GM23338 (cell line): ENCODE results near the gene SLC7A5. TPM values are rescaled to one million over a fixed set of nuclear protein-coding genes. Genes with fewer than 3 reads are reported as not detected.
"Not testable (repeated sequence)": the region's sequence is repeated elsewhere in the genome, so short reads cannot be mapped to it uniquely, and the experiment has no call there.

Experiments used
- ATAC-seq: fragments of 200-7000 bp; cut with Tn5 transposase; 3 replicates; pipeline ENCODE4 v1.9.1; 2020
- DNase-seq: peaks from one replicate; pipeline ENCODE4 v3.0.0-alpha.2; 2015; ENCODE audit warnings: low spot score
- H2AFZ ChIP-seq: fragments of 200-600 bp; sonication (generic); 2 replicates; pipeline ENCODE4 v1.8.0; 2016; ENCODE audit warnings: antibody characterized with exemption, mild to moderate bottlenecking, moderate library complexity
- H3F3A ChIP-seq: fragments of 200-600 bp; sonication (generic); replicated peaks from 2 replicates; pipeline ENCODE4 v1.8.0; 2017; ENCODE audit warnings: antibody characterized with exemption, mixed run types, low read depth
- H3K27ac ChIP-seq: fragments of 200-600 bp; sonication (generic); 2 replicates; pipeline ENCODE4 v1.6.1; 2016; ENCODE audit warnings: low read depth
- H3K27me3 ChIP-seq: fragments of 200-600 bp; sonication (generic); 2 replicates; pipeline ENCODE4 v1.8.0; 2016; ENCODE audit warnings: mild to moderate bottlenecking, mixed run types, moderate library complexity; ENCODE audit not compliant: insufficient read depth
- H3K36me3 ChIP-seq: fragments of 200-600 bp; sonication (generic); 2 replicates; pipeline ENCODE4 v1.8.0; 2016; ENCODE audit warnings: mild to moderate bottlenecking; ENCODE audit not compliant: insufficient read depth
- H3K4me1 ChIP-seq: fragments of 200-600 bp; sonication (generic); 2 replicates; pipeline ENCODE4 v1.8.0; 2016; ENCODE audit warnings: mild to moderate bottlenecking, moderate library complexity; ENCODE audit not compliant: insufficient read depth
- H3K4me2 ChIP-seq: fragments of 200-600 bp; sonication (generic); 2 replicates; pipeline ENCODE4 v1.7.1; 2017; ENCODE audit warnings: mixed run types
- H3K4me3 ChIP-seq: fragments of 200-600 bp; sonication (generic); 2 replicates; pipeline ENCODE4 v1.6.1; 2016; ENCODE audit warnings: mixed run types
- H3K79me2 ChIP-seq: fragments of 200-600 bp; sonication (generic); replicated peaks from 2 replicates; pipeline ENCODE4 v1.8.0; 2017; ENCODE audit warnings: mild to moderate bottlenecking; ENCODE audit not compliant: insufficient read depth
- H3K9me2 ChIP-seq: fragments of 200-600 bp; sonication (generic); 2 replicates; pipeline ENCODE4 v1.8.0; 2017; ENCODE audit not compliant: insufficient read depth
- H4K20me1 ChIP-seq: fragments of 200-600 bp; sonication (generic); replicated peaks from 2 replicates; pipeline ENCODE4 v1.8.0; 2017; ENCODE audit warnings: mild to moderate bottlenecking; ENCODE audit not compliant: insufficient read depth
- H3K27ac Mint-ChIP-seq: 2 replicates; pipeline ENCODE4 v1.8.0; 2020; ENCODE audit warnings: inconsistent platforms, mild to moderate bottlenecking, moderate library complexity, mixed read lengths
- H3K27me3 Mint-ChIP-seq: 3 replicates; pipeline ENCODE4 v1.8.0; 2022; ENCODE audit warnings: low read depth, mild to moderate bottlenecking, moderate library complexity, mixed read lengths, inconsistent platforms; ENCODE audit not compliant: insufficient read depth, poor library complexity
- H3K36me3 Mint-ChIP-seq: 3 replicates; pipeline ENCODE4 v1.8.0; 2021; ENCODE audit warnings: low read depth, mild to moderate bottlenecking, inconsistent platforms, moderate library complexity, mixed read lengths
- H3K4me1 Mint-ChIP-seq: 3 replicates; pipeline ENCODE4 v1.8.0; 2020; ENCODE audit warnings: mild to moderate bottlenecking, inconsistent platforms, mixed read lengths
- H3K4me3 Mint-ChIP-seq: 3 replicates; pipeline ENCODE4 v1.8.0; 2021; ENCODE audit warnings: moderate library complexity, mild to moderate bottlenecking, inconsistent platforms, mixed read lengths
- H3K9me3 Mint-ChIP-seq: 3 replicates; pipeline ENCODE4 v1.8.0; 2020; ENCODE audit warnings: moderate library complexity, mild to moderate bottlenecking, inconsistent platforms, mixed read lengths
- CTCF ChIP-seq, 2 experiments: fragments of 200-600 bp in 1 of 2; sonication (generic) in 1 of 2; conservative IDR thresholded peaks; 2 replicates each; pipeline versions ENCODE4 v1.5.1 to v1.6.1; 2016 to 2017; ENCODE audit warnings: antibody characterized with exemption in 2 of 2, low read depth in 2 of 2, mild to moderate bottlenecking in 2 of 2, moderate library complexity in 1 of 2
- ETS1 ChIP-seq: IDR thresholded peaks from 2 replicates; pipeline ENCODE4 v1.6.1; 2016; ENCODE audit warnings: antibody characterized with exemption
- EZH2phosphoT487 ChIP-seq: fragments of 200-600 bp; sonication (generic); IDR thresholded peaks from one replicate; pipeline ENCODE4 v1.8.1; 2018; ENCODE audit warnings: antibody characterized with exemption; ENCODE audit not compliant: unreplicated experiment
- JUNB ChIP-seq: IDR thresholded peaks from one replicate; pipeline ENCODE4 v1.6.1; 2016; ENCODE audit warnings: antibody characterized with exemption; ENCODE audit not compliant: unreplicated experiment
- NANOG ChIP-seq: IDR thresholded peaks from 2 replicates; pipeline ENCODE4 v1.6.1; 2016; ENCODE audit warnings: antibody characterized with exemption, borderline replicate concordance
- POLR2AphosphoS5 ChIP-seq: IDR thresholded peaks from 2 replicates; pipeline ENCODE4 v1.6.1; 2016; ENCODE audit warnings: antibody characterized with exemption, low read depth
- STAT1 ChIP-seq: IDR thresholded peaks from one replicate; pipeline ENCODE4 v1.6.1; 2016; ENCODE audit warnings: antibody characterized with exemption; ENCODE audit not compliant: unreplicated experiment
- ZNF114 ChIP-seq: fragments of 250-450 bp; sonication (Bioruptor Pico); IDR thresholded peaks from 2 replicates; pipeline ENCODE4 v1.5.0; 2020; ENCODE audit warnings: mild to moderate bottlenecking, moderate library complexity
- ZNF331 ChIP-seq: fragments of 250-450 bp; sonication (Bioruptor Pico); IDR thresholded peaks from 2 replicates; pipeline ENCODE4 v1.5.0; 2020; ENCODE audit warnings: low read depth, mild to moderate bottlenecking, moderate library complexity
- ZNF462 ChIP-seq: fragments of 250-450 bp; sonication (Bioruptor Pico); IDR thresholded peaks from 2 replicates; pipeline ENCODE4 v1.5.0; 2020; ENCODE audit warnings: mild to moderate bottlenecking, moderate library complexity
- polyA plus RNA-seq: library from polyadenylated mRNA; unstranded; fragments of >200 nt; fragmentation: Nextera tagmentation; extraction: Ambion mirVana; gene quantifications from 2 replicates; pipeline ENCODE4 v1.2.1, GENCODE V29; 2016
- total RNA-seq: library from RNA; depleted of rRNA; stranded (reverse); fragments of >200 nt; shearing (Covaris generic); gene quantifications from 2 replicates; pipeline ENCODE4 v1.2.3, GENCODE V29; 2014

SLC7A5 gene
- total and polyA plus RNA-seq, 2 experiments from 2014 or later, result 107 to 386 TPM

- TF ChIP-seq ZNF462 (CRISPR knock-in tag) (no peak), ZNF331 (no peak), JUNB (no peak), STAT1 (no peak), CTCF (conservative IDR thresholded peaks at IDR 0.05; ENCODE audit: low read depth in 2 of 2) (no peak), ETS1 (no peak), NANOG (no peak), ZNF114 (CRISPR knock-in tag) (no peak), POLR2AphosphoS5 (no peak), EZH2phosphoT487 (no peak)
Measured at GRCh38 chr16:87895641-87896141, 26.4 kb upstream of the SLC7A5 start (continued).

DNA sequence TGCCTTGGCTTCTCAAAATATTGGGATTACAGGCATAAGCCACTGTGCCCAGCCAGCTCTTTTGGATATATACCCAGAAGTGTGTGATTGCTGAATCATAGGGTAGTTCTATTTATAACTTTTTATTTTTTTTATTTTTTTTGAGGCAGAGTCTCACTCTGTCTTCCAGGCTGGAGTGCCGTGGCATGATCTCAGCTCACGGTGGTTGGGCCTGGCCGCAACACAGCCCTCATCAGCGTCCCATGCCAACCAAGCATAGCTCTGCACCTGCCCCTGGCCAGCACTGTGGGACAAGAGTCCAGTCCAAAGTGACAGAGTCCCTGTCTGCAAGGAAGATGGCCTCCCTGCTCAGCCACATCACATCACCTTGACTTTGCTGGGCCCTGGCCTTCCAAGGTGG, 24.7 kb upstream of the SLC7A5 start:
- H3K4me1 ChIP-seq, ATAC-seq, H3K27ac ChIP-seq, H3K36me3 ChIP-seq, H4K20me1 ChIP-seq, H3K27me3 ChIP-seq, DNase-seq, H3K4me3 Mint-ChIP-seq, H2AFZ ChIP-seq, H3K4me3 ChIP-seq, H3K4me2 ChIP-seq, H3K27ac Mint-ChIP-seq, H3K4me1 Mint-ChIP-seq, H3K27me3 Mint-ChIP-seq, H3K9me3 Mint-ChIP-seq, H3F3A ChIP-seq, H3K79me2 ChIP-seq, H3K9me2 ChIP-seq, H3K36me3 Mint-ChIP-seq: not testable (repeated sequence)
